Measurements from ENCODE around the gene SLC38A7. TPM values are rescaled to one million over a fixed set of nuclear protein-coding genes. Genes with fewer than 3 reads are reported as not detected.
"Not testable (repeated sequence)": the region's sequence is repeated elsewhere in the genome, so short reads cannot be mapped to it uniquely, and the experiment has no call there.

Gene SLC38A7
- total RNA-seq, 1 experiment from 2014 or later, result 20.2 TPM

DNA sequence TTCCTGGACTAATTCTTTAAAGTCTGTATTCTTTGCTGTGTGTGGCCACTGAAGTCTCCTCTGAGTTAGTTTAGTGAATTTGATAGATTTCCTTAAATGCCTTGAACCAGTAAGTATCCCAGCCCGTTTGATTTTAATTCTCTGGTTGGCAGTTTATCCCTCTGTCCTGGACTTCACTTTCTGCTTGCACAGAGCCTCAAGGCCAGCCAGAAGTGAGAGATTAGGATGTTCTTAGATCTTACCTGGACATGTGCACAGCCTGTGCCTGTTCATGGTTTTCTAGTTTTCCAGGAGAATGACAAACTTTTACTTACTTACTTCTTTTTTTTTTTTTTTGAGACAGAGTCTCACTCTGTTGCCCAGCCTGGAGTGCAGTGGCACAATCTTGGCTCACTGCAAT is 10.8 kb upstream of the SLC38A7 start:
- in situ Hi-C loops (cut with HindIII; ENCODE audit: low pct_unique_long_range_greater_than_20kb, low sequenced_read_pairs) (no loop called here), intact Hi-C loops (cut with micrococcal nuclease; ENCODE audit: unreplicated experiment) (no loop called here)
- TF ChIP-seq SIN3A (IDR thresholded peaks at IDR 0.05; ENCODE audit: borderline replicate concordance, insufficient read depth, low read depth, low read length) (no peak), POLR2AphosphoS5 (IDR thresholded peaks at IDR 0.05; ENCODE audit: low read depth, low read length) (no peak), TCF7L2 (IDR thresholded peaks at IDR 0.05; ENCODE audit: low read depth, low read length) (no peak)
- TF ChIP-seq, protein P1, sequence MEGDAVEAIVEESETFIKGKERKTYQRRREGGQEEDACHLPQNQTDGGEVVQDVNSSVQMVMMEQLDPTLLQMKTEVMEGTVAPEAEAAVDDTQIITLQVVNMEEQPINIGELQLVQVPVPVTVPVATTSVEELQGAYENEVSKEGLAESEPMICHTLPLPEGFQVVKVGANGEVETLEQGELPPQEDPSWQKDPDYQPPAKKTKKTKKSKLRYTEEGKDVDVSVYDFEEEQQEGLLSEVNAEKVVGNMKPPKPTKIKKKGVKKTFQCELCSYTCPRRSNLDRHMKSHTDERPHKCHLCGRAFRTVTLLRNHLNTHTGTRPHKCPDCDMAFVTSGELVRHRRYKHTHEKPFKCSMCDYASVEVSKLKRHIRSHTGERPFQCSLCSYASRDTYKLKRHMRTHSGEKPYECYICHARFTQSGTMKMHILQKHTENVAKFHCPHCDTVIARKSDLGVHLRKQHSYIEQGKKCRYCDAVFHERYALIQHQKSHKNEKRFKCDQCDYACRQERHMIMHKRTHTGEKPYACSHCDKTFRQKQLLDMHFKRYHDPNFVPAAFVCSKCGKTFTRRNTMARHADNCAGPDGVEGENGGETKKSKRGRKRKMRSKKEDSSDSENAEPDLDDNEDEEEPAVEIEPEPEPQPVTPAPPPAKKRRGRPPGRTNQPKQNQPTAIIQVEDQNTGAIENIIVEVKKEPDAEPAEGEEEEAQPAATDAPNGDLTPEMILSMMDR (IDR thresholded peaks at IDR 0.05), result no peak
- TF ChIP-seq, protein P2, sequence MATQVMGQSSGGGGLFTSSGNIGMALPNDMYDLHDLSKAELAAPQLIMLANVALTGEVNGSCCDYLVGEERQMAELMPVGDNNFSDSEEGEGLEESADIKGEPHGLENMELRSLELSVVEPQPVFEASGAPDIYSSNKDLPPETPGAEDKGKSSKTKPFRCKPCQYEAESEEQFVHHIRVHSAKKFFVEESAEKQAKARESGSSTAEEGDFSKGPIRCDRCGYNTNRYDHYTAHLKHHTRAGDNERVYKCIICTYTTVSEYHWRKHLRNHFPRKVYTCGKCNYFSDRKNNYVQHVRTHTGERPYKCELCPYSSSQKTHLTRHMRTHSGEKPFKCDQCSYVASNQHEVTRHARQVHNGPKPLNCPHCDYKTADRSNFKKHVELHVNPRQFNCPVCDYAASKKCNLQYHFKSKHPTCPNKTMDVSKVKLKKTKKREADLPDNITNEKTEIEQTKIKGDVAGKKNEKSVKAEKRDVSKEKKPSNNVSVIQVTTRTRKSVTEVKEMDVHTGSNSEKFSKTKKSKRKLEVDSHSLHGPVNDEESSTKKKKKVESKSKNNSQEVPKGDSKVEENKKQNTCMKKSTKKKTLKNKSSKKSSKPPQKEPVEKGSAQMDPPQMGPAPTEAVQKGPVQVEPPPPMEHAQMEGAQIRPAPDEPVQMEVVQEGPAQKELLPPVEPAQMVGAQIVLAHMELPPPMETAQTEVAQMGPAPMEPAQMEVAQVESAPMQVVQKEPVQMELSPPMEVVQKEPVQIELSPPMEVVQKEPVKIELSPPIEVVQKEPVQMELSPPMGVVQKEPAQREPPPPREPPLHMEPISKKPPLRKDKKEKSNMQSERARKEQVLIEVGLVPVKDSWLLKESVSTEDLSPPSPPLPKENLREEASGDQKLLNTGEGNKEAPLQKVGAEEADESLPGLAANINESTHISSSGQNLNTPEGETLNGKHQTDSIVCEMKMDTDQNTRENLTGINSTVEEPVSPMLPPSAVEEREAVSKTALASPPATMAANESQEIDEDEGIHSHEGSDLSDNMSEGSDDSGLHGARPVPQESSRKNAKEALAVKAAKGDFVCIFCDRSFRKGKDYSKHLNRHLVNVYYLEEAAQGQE (IDR thresholded peaks at IDR 0.05; ENCODE audit: insufficient read depth in 1 of 2, low read depth in 2 of 2, low read length in 1 of 2), result no peak
- Histone ChIP-seq H3K36me3 (ENCODE audit: control insufficient read depth, insufficient read depth, low read length) (no peaks in the 10 kb centered on the region), H3K4me1 (ENCODE audit: control insufficient read depth, insufficient read depth, low read length) (no peaks in the 10 kb centered on the region), H3K9me3 (ENCODE audit: control insufficient read depth, insufficient read depth, low read depth, low read length) (no peaks in the 10 kb centered on the region), H3K27me3 (ENCODE audit: control insufficient read depth, insufficient read depth, low read length) (no peaks in the 10 kb centered on the region), H3K4me3 (ENCODE audit: low read depth in 2 of 2, low read length in 2 of 2) (no peak overlapping the region), H3K27ac (ENCODE audit: low read length) (no peak overlapping the region)
- DNase-seq (ENCODE audit: low read depth, low spot score) (no peak), ATAC-seq (no peak)
- ChIA-PET CTCF (no interaction called here), POLR2A (no interaction called here)
- no TSS peak for BruUV-seq (replicated peaks)

DNA sequence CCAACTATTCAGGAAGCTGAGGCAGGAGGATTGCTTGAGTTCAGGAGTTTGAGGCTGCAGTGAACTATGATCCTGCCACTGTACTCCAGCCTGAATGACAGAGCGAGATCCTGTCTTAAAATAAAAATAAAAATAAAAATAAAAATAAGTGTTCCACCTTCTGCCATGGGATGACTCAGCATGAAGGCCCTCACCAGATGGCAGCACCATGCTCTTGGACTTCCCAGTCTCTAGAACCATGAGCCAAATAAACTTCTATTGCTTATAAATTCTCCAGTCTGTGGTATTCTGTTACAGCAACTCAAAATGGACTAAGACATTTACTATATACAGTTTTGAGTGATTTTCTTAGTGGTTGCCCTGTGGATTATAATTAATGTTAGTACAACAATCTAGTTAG is 7.9 kb upstream of the SLC38A7 start:
- H3K36me3 ChIP-seq (ENCODE audit: control insufficient read depth, insufficient read depth, low read length), result no peaks in the 10 kb centered on the region
- no TSS peak for BruUV-seq (replicated peaks)
- H3K4me3 ChIP-seq (ENCODE audit: low read depth in 2 of 2, low read length in 2 of 2), result no peak overlapping the region
- TF ChIP-seq SIN3A (IDR thresholded peaks at IDR 0.05; ENCODE audit: borderline replicate concordance, insufficient read depth, low read depth, low read length) (no peak), TCF7L2 (IDR thresholded peaks at IDR 0.05; ENCODE audit: low read depth, low read length) (no peak), POLR2AphosphoS5 (IDR thresholded peaks at IDR 0.05; ENCODE audit: low read depth, low read length) (no peak)
- TF ChIP-seq, protein P2 (IDR thresholded peaks at IDR 0.05; ENCODE audit: insufficient read depth in 1 of 2, low read depth in 2 of 2, low read length in 1 of 2), result no peak
- TF ChIP-seq, protein P1 (IDR thresholded peaks at IDR 0.05), result no peak
- CTCF ChIA-PET, result interaction anchor here (1.0 kb wide), 1 partner anchor 64 kb away, joined by 3 read pairs; no protein-coding TSS in a partner anchor
- in situ Hi-C loops (cut with HindIII; ENCODE audit: low pct_unique_long_range_greater_than_20kb, low sequenced_read_pairs), result no loop called here
- no peak for DNase-seq (ENCODE audit: low read depth, low spot score)
- intact Hi-C loops (cut with micrococcal nuclease; ENCODE audit: unreplicated experiment), result no loop called here
- H3K9me3 ChIP-seq (ENCODE audit: control insufficient read depth, insufficient read depth, low read depth, low read length), result no peaks in the 10 kb centered on the region
- ATAC-seq, result no peak
- POLR2A ChIA-PET, result no interaction called here
- no peaks in the 10 kb centered on the region for H3K4me1 ChIP-seq (ENCODE audit: control insufficient read depth, insufficient read depth, low read length)
- H3K27ac ChIP-seq (ENCODE audit: low read length), result no peak overlapping the region
- no peaks in the 10 kb centered on the region for H3K27me3 ChIP-seq (ENCODE audit: control insufficient read depth, insufficient read depth, low read length)

DNA sequence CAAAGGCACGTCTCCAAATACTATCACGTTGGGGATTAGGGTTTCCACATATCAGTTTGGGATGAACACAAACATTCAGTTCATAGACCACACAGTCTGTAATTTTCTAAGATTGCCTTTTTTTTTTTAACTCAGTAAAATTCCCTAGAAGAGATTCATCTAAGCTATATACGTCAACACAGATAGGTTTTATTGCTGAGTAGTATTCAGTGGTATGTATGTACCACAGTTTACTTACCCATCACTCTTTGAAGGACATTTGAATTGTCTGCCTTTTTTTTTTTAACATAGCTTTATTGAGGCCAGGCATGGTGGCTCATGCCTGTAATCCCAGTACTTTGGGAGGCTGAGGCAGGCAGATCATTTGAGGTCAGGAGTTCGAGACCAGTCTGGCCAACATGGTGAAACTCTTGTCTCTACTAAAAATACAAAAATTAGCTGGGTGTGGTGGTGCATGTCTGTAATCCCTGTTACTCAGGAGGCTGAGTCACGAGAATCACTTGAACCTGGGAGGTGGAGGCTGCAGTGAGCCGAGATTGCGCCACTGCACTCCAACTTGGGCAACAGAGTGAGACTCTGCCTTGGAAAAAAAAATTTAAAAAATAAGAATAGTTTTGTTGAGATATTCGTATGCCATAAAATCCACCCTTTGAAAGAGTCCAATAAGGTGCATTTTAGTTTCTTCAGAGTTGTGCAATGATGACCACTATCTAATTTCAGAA is 2.6 kb upstream of the SLC38A7 start:
- H3K4me1 ChIP-seq (ENCODE audit: control insufficient read depth, insufficient read depth, low read length); in situ Hi-C loops (cut with HindIII; ENCODE audit: low pct_unique_long_range_greater_than_20kb, low sequenced_read_pairs); ATAC-seq; CTCF ChIA-PET; intact Hi-C loops (cut with micrococcal nuclease; ENCODE audit: unreplicated experiment); BruUV-seq (replicated peaks); H3K36me3 ChIP-seq (ENCODE audit: control insufficient read depth, insufficient read depth, low read length); H3K27ac ChIP-seq (ENCODE audit: low read length); H3K4me3 ChIP-seq (ENCODE audit: low read depth in 2 of 2, low read length in 2 of 2); DNase-seq (ENCODE audit: low read depth, low spot score); H3K27me3 ChIP-seq (ENCODE audit: control insufficient read depth, insufficient read depth, low read length); H3K9me3 ChIP-seq (ENCODE audit: control insufficient read depth, insufficient read depth, low read depth, low read length): not testable (repeated sequence)
- POLR2A ChIA-PET, result interaction anchor here (0.7 kb wide), 1 partner anchor 344 kb away, joined by 4 read pairs; no protein-coding TSS in a partner anchor

Measured in Panc1 (cell line).